K562 (cell line): ENCODE data around the gene NARF.

Source experiments
- PHF20 ChIP-seq: fragments of 450-650 bp; IDR thresholded peaks from 2 replicates; pipeline ENCODE4 v1.6.1; 2018; ENCODE audit not compliant: partially characterized antibody
- USF2 ChIP-seq: sonication (generic); formaldehyde crosslinking; IDR thresholded peaks from 2 replicates; pipeline ENCODE4 v1.5.0; 2020; ENCODE audit warnings: missing genetic modification reagents

DNA sequence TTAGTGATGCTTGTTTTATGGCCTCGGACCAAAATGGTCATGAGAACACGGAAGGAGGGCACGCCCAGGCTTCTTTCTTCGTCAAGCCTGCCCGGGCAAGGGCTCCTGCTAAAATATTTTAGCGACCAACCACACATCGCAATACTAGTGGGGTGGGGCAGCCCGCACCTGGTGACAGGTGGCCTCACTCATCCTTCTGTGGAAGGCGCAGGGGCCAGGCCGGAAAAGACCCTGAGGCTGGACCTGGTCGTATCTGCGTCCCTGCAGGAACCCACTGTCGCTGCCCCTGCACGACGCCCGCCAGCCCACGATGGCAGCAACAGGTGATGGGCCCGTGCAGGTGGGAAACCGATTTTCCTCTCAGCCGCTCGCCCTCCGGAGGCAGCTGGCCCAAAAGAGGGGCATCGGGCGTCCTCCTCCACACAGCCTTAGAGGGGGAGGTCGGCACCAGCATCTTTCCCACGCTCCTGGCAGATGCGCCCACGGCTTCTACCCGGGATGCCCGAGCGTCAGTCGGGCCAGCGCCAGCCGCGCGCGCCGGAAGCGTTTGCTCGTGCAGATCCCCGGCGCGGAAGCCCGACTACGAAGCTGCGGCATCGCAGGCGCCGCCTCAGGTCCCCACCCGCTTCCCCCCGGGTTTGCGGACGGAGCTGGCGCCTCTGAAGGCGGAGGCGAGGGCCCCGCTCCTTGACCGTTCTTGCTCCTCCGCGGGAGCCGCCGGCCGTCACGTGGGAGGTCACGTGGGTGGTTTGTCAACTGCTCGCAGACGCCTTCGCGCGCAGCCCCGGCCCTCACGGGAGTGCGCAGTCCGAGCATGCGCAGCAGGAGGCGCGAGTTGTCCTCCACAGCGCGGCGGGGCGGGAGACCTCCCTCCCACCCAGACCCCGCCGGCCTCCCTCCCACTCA, 38.2 kb downstream of the NARF start:
- peak; percentile 99 for TF ChIP-seq USF2 (CRISPR knock-in tag)
- peak; percentile 78 for TF ChIP-seq PHF20
